Vagina (tissue), 2 donors: Measurements from ENCODE around the gene SLC2A6.

Experiments
- CTCF ChIP-seq, 3 experiments: fragments of 450-650 bp in 2 of 3; fragments of 200-600 bp in 1 of 3; sonication (generic) in 1 of 3; IDR thresholded peaks; one replicate each; pipeline ENCODE4 v1.5.1; 2017 to 2019; ENCODE audit warnings: antibody characterized with exemption in 3 of 3, mild to moderate bottlenecking in 2 of 3, moderate library complexity in 2 of 3
- POLR2AphosphoS5 ChIP-seq, 2 donors: sonication (generic); formaldehyde crosslinking; IDR thresholded peaks; one replicate each; pipeline ENCODE4 v1.9.0; 2017; ENCODE audit warnings: antibody characterized with exemption in 2 of 2, mild to moderate bottlenecking in 2 of 2, low read depth in 1 of 2; ENCODE audit not compliant: insufficient read depth in 1 of 2

GRCh38 chr9:133452562-133452961 lies 26.3 kb downstream of the SLC2A6 start:
- TF ChIP-seq POLR2AphosphoS5 (IDR thresholded peaks at IDR 0.05; ENCODE audit: insufficient read depth in 1 of 2, low read depth in 1 of 2) (no peak), CTCF (IDR thresholded peaks at IDR 0.05) (no peak)
